H1 (cell line): ENCODE results near the gene MPIG6B. TPM values are rescaled to one million over a fixed set of nuclear protein-coding genes. Genes with fewer than 3 reads are reported as not detected.

Experiments
- ASH2L ChIP-seq: fragments of 200-600, 300-600 bp; sonication (generic); IDR thresholded peaks from one replicate; pipeline ENCODE4 v1.7.1; 2017; ENCODE audit warnings: low read length
- EGR1 ChIP-seq: IDR thresholded peaks from 2 replicates; pipeline ENCODE4 v1.6.1; 2011; ENCODE audit warnings: low read depth, low read length, borderline replicate concordance
- KDM4A ChIP-seq: IDR thresholded peaks from one replicate; pipeline ENCODE4 v1.7.1; 2012; ENCODE audit warnings: low read depth, mild to moderate bottlenecking, moderate library complexity, low read length, inconsistent platforms; ENCODE audit not compliant: severe bottlenecking
- NRF1 ChIP-seq: IDR thresholded peaks from 2 replicates; pipeline ENCODE4 v1.6.1; 2011; ENCODE audit warnings: mild to moderate bottlenecking, low read depth, low read length, improper control_type of control experiment
- RBBP5 ChIP-seq: IDR thresholded peaks from 2 replicates; pipeline ENCODE4 v1.7.1; 2012; ENCODE audit warnings: low read depth, mild to moderate bottlenecking, inconsistent platforms, low read length, moderate library complexity, borderline replicate concordance
- SP4 ChIP-seq: IDR thresholded peaks from 2 replicates; pipeline ENCODE4 v1.6.1; 2012; ENCODE audit warnings: low read length, inconsistent platforms
- TAF1 ChIP-seq: IDR thresholded peaks from 2 replicates; pipeline ENCODE4 v1.6.1; 2011; ENCODE audit warnings: mild to moderate bottlenecking, low read depth, low read length
- TCF12 ChIP-seq: IDR thresholded peaks from 2 replicates; pipeline ENCODE4 v1.6.1; 2011; ENCODE audit warnings: low read depth, mild to moderate bottlenecking, low read length
- polyA plus RNA-seq, 7 experiments: library from polyadenylated mRNA; depleted of rRNA in 3 of 7; stranded (reverse) in 5 of 7; unstranded in 2 of 7; fragments of >200 nt in 5 of 7; fragments of 200-250 nt in 2 of 7; gene quantifications; 1 replicate in 5 of 7; 2 replicates in 1 of 7; 4 replicates in 1 of 7; pipeline versions ENCODE4 v1.2.1 to v1.2.3, GENCODE V29; 2011 to 2013; ENCODE audit warnings: missing spikeins in 2 of 7, mixed read lengths in 2 of 7
- total RNA-seq: library from RNA; stranded (reverse); fragmentation: NEBNext Ultra II Directional; extraction: Animal tissue kit (Norgen Biotek cat#: 25700); gene quantifications from 2 replicates; pipeline ENCODE4 v1.2.1, GENCODE V29; 2021
- TF ChIP-seq, protein P1 (sequence below): IDR thresholded peaks from 2 replicates; pipeline ENCODE4 v1.6.1; 2012; ENCODE audit warnings: low read length, inconsistent platforms
- TF ChIP-seq, protein P2 (sequence below): IDR thresholded peaks from 2 replicates; pipeline ENCODE4 v1.6.1; 2011; ENCODE audit warnings: low read depth, mild to moderate bottlenecking, low read length; ENCODE audit not compliant: insufficient read depth

MPIG6B gene
- total and polyA plus RNA-seq, 2 of the 8 experiments (the other 6 are each of a cell fraction or from before 2014, with no cell fraction given), result 0.18 TPM; not detected in 1

DNA sequence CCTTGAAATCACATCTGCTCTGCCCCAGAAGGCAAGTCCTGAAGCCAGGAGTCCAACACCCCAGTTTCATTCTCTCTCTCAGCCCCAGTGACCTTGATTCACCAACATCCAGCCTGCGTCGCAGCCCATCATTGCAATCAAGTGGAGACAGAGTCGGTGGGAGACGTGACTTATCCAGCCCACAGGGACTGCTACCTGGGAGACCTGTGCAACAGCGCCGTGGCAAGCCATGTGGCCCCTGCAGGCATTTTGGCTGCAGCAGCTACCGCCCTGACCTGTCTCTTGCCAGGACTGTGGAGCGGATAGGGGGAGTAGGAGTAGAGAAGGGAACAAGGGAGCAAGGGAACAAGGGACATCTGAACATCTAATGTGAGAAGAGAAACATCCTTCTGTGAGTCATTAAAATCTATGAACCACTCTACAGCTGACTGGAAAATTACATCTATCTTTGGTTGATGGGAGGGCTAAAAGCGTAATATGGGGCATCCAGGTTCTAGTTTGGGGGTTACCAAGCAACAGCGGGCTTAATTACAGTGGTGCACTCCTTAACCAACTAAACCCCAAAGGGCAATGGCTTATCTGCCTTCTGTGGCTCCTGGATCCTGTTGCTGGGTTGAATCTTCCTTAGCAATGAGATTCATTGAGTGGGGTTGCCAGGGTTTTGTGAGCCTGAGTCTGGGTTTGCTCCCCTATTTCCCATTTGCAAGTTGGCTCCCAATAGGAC is 5.5 kb upstream of the MPIG6B start (continued):
- no peak for TF ChIP-seq TCF12
- TF ChIP-seq, protein P1, sequence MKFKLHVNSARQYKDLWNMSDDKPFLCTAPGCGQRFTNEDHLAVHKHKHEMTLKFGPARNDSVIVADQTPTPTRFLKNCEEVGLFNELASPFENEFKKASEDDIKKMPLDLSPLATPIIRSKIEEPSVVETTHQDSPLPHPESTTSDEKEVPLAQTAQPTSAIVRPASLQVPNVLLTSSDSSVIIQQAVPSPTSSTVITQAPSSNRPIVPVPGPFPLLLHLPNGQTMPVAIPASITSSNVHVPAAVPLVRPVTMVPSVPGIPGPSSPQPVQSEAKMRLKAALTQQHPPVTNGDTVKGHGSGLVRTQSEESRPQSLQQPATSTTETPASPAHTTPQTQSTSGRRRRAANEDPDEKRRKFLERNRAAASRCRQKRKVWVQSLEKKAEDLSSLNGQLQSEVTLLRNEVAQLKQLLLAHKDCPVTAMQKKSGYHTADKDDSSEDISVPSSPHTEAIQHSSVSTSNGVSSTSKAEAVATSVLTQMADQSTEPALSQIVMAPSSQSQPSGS, result no peak
- 0 out of 2 replicates have a peak, but pooled peaks have one; percentile 12 for TF ChIP-seq EGR1
- TF ChIP-seq SP4, result no peak
- no peak for TF ChIP-seq TAF1
- no peak for TF ChIP-seq RBBP5
- TF ChIP-seq, protein P2, sequence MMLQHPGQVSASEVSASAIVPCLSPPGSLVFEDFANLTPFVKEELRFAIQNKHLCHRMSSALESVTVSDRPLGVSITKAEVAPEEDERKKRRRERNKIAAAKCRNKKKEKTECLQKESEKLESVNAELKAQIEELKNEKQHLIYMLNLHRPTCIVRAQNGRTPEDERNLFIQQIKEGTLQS, result no peak
- TF ChIP-seq ASH2L, result no peak
- TF ChIP-seq KDM4A, result no peak
- no peak for TF ChIP-seq NRF1
